Activated CD8-positive, alpha-beta T cell treated with anti-CD3 and anti-CD28 coated beads for 36 hours (primary cell): ENCODE results near the gene SMIM35. TPM values are rescaled to one million over a fixed set of nuclear protein-coding genes. Genes with fewer than 3 reads are reported as not detected.
A peak's percentile ranks its signal among the peaks of the same experiment; 100 is the strongest.
"Not testable (repeated sequence)": the region's sequence is repeated elsewhere in the genome, so short reads cannot be mapped to it uniquely, and the experiment has no call there.

Experiments
- ATAC-seq: fragments of 200-7000 bp; cut with Tn5 transposase; one replicate; pipeline ENCODE4 v1.10.0; 2021; ENCODE audit warnings: mild to moderate bottlenecking, moderate library complexity
- CTCF ChIA-PET: fragments of 350-600 bp; sonication (Branson Sonifier 250); formaldehyde crosslinking; loops from one replicate; lab custom pipeline; 2021; ENCODE audit warnings: antibody characterized with exemption; lab: Charles Lee
- POLR2A ChIA-PET: fragments of 350-600 bp; sonication (Branson Sonifier 250); formaldehyde crosslinking; loops from one replicate; lab custom pipeline; 2021; ENCODE audit warnings: antibody characterized with exemption; lab: Charles Lee
- DNase-seq: peaks from one replicate; pipeline ENCODE4 v3.0.0-alpha.2; 2020
- H3K27ac Mint-ChIP-seq: one replicate; pipeline ENCODE4 v1.8.0; 2021; ENCODE audit warnings: mild to moderate bottlenecking, mixed read lengths
- H3K27me3 Mint-ChIP-seq: one replicate; pipeline ENCODE4 v1.8.0; 2021; ENCODE audit warnings: mixed read lengths
- H3K36me3 Mint-ChIP-seq: one replicate; pipeline ENCODE4 v1.8.0; 2021; ENCODE audit warnings: low read depth, mixed read lengths
- H3K4me1 Mint-ChIP-seq: one replicate; pipeline ENCODE4 v1.8.0; 2021; ENCODE audit warnings: low read depth, mixed read lengths
- H3K4me3 Mint-ChIP-seq: one replicate; pipeline ENCODE4 v1.8.0; 2021; ENCODE audit warnings: mild to moderate bottlenecking, moderate library complexity, mixed read lengths
- H3K9me3 Mint-ChIP-seq: one replicate; pipeline ENCODE4 v1.8.0; 2021; ENCODE audit warnings: mixed read lengths
- intact Hi-C: fragments of 100-400 bp; cut with micrococcal nuclease; formaldehyde crosslinking; loops from one replicate; pipeline ENCODE4 v1.10.0; 2022
- total RNA-seq, 2 experiments: library from RNA; stranded (reverse); gene quantifications; one replicate each; pipeline ENCODE4 v1.2.3, GENCODE V29; 2021
- TF ChIP-seq, protein P1 (sequence below): fragments of 200-600 bp; IDR thresholded peaks from one replicate; pipeline ENCODE4 v1.8.0; 2022; ENCODE audit warnings: antibody characterized with exemption, mild to moderate bottlenecking

SMIM35 gene
- total RNA-seq, 2 experiments from 2014 or later = 0.27 to 0.32 TPM

DNA sequence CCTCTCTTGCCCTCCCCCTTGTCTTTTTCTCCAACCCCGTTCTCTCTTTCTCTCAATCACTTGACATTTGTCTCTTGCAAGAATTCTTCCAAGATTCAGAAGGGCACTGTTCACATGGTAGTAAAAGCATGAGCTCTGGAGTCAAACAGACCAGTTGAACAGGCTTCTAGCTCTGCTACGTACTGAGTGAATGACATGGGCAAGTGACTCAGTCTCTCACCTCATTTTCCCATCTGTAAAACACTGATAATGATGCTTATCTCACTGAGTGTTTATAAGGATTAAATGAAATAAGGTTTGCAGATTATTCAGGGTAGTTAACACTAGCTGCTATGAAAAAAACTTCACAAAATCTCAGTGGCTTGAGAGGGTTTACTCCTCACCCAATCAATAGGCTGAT, 106.5 kb downstream of the SMIM35 start:
- H3K9me3 Mint-ChIP-seq = peaks cover 6% of the 10 kb centered on the region
- TF ChIP-seq, protein P1, sequence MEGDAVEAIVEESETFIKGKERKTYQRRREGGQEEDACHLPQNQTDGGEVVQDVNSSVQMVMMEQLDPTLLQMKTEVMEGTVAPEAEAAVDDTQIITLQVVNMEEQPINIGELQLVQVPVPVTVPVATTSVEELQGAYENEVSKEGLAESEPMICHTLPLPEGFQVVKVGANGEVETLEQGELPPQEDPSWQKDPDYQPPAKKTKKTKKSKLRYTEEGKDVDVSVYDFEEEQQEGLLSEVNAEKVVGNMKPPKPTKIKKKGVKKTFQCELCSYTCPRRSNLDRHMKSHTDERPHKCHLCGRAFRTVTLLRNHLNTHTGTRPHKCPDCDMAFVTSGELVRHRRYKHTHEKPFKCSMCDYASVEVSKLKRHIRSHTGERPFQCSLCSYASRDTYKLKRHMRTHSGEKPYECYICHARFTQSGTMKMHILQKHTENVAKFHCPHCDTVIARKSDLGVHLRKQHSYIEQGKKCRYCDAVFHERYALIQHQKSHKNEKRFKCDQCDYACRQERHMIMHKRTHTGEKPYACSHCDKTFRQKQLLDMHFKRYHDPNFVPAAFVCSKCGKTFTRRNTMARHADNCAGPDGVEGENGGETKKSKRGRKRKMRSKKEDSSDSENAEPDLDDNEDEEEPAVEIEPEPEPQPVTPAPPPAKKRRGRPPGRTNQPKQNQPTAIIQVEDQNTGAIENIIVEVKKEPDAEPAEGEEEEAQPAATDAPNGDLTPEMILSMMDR = no peak
- ATAC-seq (peak; percentile 22), DNase-seq (no peak)
- peaks cover 59% of the 10 kb centered on the region for H3K36me3 Mint-ChIP-seq
- H3K27ac Mint-ChIP-seq = peak overlapping the region; percentile 90
- H3K4me1 Mint-ChIP-seq = peaks cover 84% of the 10 kb centered on the region
- H3K27me3 Mint-ChIP-seq = no peaks in the 10 kb centered on the region
- H3K4me3 Mint-ChIP-seq = no peak overlapping the region
- CTCF ChIA-PET = interaction anchor here (1.1 to 31.9 kb wide), 7 partner anchors 19 to 173 kb away, joined by 3 to 386 read pairs (median 4); no protein-coding TSS in a partner anchor
- intact Hi-C loops = no loop called here
- POLR2A ChIA-PET = interaction anchor here (1.2 to 32.8 kb wide), 4 partner anchors 10 to 164 kb away, joined by 4 to 710 read pairs (median 47); partner anchors contain the start of gene IL10RA

DNA sequence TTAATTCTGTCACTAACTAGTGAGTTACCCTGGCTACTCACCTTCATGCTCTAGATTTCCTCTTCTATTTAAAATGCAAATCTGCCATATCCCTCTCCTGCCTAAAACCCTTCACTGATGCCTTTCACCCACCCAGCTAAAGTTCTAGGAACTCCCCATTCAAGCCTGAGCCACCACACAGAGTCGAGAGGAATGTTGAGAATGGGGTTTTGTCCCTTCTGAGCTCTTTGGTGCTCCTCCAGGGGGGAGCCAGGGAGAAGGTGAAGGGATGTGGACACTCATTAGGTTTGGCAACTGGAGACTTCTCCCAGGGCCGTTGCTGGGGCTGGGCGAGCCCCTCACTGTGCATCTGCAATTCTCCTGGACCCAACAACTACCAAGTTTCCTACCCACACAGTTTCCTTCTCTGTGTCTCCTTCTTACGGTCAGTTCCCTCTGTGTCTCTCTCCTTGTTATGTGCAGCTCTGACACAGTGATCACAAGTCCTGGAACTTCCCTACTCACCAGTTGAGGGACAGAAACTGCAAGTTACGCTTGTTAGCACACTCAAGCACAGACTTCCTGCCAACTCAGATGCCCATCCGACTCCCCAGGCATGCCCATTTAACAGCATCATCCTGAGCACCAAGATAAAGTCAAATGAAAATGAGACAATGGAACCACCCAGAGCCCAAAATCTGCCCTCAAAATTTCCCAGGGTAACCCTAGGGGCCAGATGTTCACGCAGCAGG, 107.1 kb downstream of the SMIM35 start:
- Mint-ChIP-seq H3K36me3 (peaks cover 53% of the 10 kb centered on the region), H3K4me3 (no peak overlapping the region), H3K9me3 (peaks cover 6% of the 10 kb centered on the region), H3K27ac (peak overlapping the region; percentile 90), H3K4me1 (peaks cover 82% of the 10 kb centered on the region), H3K27me3 (no peaks in the 10 kb centered on the region)
- peak; percentile 49 for DNase-seq
- POLR2A ChIA-PET = interaction anchor here (0.6 to 32.8 kb wide), 7 partner anchors 9 to 749 kb away, joined by 3 to 710 read pairs (median 4); partner anchors contain the start of gene IL10RA
- CTCF ChIA-PET = interaction anchor here (1.1 to 31.9 kb wide), 7 partner anchors 19 to 172 kb away, joined by 3 to 386 read pairs (median 4); no protein-coding TSS in a partner anchor
- TF ChIP-seq, protein P1 = no peak
- peak; percentile 52 for ATAC-seq
- intact Hi-C loops = no loop called here

DNA sequence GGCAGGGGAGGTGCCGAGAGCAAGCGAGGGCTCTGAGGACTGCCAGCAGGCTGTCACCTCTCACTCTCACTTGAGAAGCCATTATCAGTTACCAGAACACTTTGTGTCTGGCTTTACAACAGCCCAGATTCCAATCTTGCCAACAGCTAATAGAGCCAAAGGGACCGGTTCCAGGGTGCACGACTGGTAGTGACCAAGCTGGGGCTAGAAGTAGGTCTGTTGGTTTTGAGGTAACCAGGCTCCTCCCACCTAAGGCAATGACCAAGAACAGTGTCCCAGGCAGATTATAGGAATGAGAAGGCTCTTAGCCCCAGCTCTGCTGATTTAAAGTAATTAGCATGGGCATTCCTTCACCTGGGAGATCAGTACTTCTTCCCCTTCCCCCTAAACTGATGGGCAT, 107.8 kb downstream of the SMIM35 start:
- Mint-ChIP-seq H3K27me3 (no peaks in the 10 kb centered on the region), H3K4me3 (no peak overlapping the region), H3K27ac (peak overlapping the region; percentile 90), H3K9me3 (peaks cover 6% of the 10 kb centered on the region), H3K36me3 (peaks cover 51% of the 10 kb centered on the region), H3K4me1 (peaks cover 81% of the 10 kb centered on the region)
- CTCF ChIA-PET = interaction anchor here (1.3 to 31.9 kb wide), 5 partner anchors 18 to 161 kb away, joined by 3 to 386 read pairs (median 5); no protein-coding TSS in a partner anchor
- ATAC-seq = no peak
- intact Hi-C loops = no loop called here
- TF ChIP-seq, protein P1 = no peak
- DNase-seq = no peak
- POLR2A ChIA-PET = interaction anchor here (0.6 to 32.8 kb wide), 5 partner anchors 22 to 749 kb away, joined by 3 to 710 read pairs (median 3); partner anchors contain the start of gene IL10RA

DNA sequence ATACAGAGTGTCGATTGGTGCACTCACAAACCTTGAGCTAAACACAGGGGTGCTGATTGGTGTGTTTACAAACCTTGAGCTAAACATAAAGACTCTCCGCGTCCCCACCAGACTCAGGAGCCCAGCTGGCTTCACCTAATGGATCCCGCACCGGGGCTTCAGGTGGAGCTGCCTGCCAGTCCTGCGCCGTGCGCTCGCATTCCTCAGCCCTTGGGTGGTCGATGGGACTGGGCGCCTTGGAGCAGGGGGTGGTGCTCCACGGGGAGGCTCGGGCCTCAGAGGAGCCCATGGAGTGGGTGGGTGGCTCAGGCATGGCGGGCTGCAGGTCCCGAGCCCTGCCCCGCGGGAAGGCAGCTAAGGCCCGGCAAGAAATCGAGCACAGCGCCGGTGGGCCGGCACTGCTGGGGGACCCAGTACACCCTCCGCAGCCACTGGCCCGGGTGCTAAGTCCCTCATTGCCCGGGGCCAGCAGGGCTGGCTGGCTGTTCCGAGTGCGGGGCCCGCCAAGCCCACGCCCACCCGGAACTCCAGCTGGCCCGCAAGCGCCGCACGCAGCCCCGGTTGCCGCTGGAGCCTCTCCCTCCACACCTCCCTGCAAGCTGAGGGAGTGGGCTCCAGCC, 108.4 kb downstream of the SMIM35 start:
- POLR2A ChIA-PET = interaction anchor here (0.8 to 32.8 kb wide), 6 partner anchors 14 to 163 kb away, joined by 3 to 710 read pairs (median 5); partner anchors contain the start of gene IL10RA
- ATAC-seq, H3K27me3 Mint-ChIP-seq, DNase-seq, intact Hi-C loops, H3K9me3 Mint-ChIP-seq: not testable (repeated sequence)
- peak overlapping the region; percentile 73 for H3K4me3 Mint-ChIP-seq
- peaks cover 45% of the 10 kb centered on the region for H3K36me3 Mint-ChIP-seq
- peaks cover 79% of the 10 kb centered on the region for H3K4me1 Mint-ChIP-seq
- CTCF ChIA-PET = interaction anchor here (1.1 to 31.9 kb wide), 6 partner anchors 18 to 161 kb away, joined by 3 to 386 read pairs (median 8); no protein-coding TSS in a partner anchor
- peak overlapping the region; percentile 94 for H3K27ac Mint-ChIP-seq

DNA sequence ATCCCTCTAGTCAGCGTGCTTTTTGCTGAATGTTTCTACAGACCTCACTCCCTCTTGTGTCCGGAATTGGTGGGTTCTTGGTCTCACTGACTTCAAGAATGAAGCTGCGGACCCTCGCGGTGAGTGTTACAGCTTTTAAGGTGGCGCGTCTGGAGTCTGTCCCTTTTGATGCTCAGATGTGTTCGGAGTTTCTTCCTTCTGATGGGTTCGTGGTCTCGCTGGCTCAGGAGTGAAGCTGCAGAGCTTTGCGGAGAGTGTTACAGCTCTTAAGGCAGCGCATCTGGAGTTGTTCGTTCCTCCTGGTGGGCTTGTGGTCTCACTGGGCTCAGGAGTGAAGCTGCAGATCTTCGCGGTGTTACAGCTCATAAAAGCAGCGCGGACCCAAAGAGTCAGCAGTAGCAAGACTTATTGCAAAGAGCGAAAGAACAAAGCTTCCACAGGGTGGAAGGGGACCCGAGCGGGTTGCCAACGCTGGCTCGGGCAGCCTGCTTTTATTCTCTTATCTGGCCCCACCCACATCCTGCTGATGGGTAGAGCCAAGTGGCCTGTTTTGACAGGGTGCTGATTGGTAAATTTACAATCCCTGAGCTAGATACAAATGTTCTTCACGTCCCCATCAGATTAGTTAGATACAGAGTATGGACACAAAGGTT, 109.0 kb downstream of the SMIM35 start:
- H3K9me3 Mint-ChIP-seq, H3K27me3 Mint-ChIP-seq, ATAC-seq, intact Hi-C loops: not testable (repeated sequence)
- CTCF ChIA-PET = interaction anchor here (1.1 to 31.9 kb wide), 5 partner anchors 19 to 74 kb away, joined by 3 to 386 read pairs (median 11); no protein-coding TSS in a partner anchor
- H3K36me3 Mint-ChIP-seq = peaks cover 42% of the 10 kb centered on the region
- H3K4me3 Mint-ChIP-seq = peak overlapping the region; percentile 73
- POLR2A ChIA-PET = interaction anchor here (0.8 to 32.8 kb wide), 7 partner anchors 13 to 153 kb away, joined by 3 to 710 read pairs (median 6); partner anchors contain the start of genes FXYD2 and IL10RA
- DNase-seq = peak; percentile 61
- H3K27ac Mint-ChIP-seq = peak overlapping the region; percentile 94
- peaks cover 79% of the 10 kb centered on the region for H3K4me1 Mint-ChIP-seq
